GM12891 (cell line): Measurements from ENCODE around the gene TMCC3.

Source experiments
- PAX5 ChIP-seq: IDR thresholded peaks from 2 replicates; pipeline ENCODE4 v1.6.1; 2011; ENCODE audit warnings: low read length, moderate library complexity, mild to moderate bottlenecking; ENCODE audit not compliant: insufficient read depth, severe bottlenecking
- POLR2A ChIP-seq: IDR thresholded peaks from 2 replicates; pipeline ENCODE4 v1.6.1; 2011; ENCODE audit warnings: low read depth, low read length, control low read depth
- POLR2AphosphoS5 ChIP-seq: IDR thresholded peaks from 2 replicates; pipeline ENCODE4 v1.6.1; 2011; ENCODE audit warnings: low read depth, low read length, control low read depth
- POU2F2 ChIP-seq: IDR thresholded peaks from 2 replicates; pipeline ENCODE4 v1.6.1; 2011; ENCODE audit warnings: low read depth, mild to moderate bottlenecking, control low read depth, low read length, moderate library complexity
- SPI1 ChIP-seq: IDR thresholded peaks from 2 replicates; pipeline ENCODE4 v1.6.1; 2011; ENCODE audit warnings: low read depth, low read length, control low read depth
- TAF1 ChIP-seq: IDR thresholded peaks from 2 replicates; pipeline ENCODE4 v1.6.1; 2011; ENCODE audit warnings: low read depth, low read length, control low read depth

DNA sequence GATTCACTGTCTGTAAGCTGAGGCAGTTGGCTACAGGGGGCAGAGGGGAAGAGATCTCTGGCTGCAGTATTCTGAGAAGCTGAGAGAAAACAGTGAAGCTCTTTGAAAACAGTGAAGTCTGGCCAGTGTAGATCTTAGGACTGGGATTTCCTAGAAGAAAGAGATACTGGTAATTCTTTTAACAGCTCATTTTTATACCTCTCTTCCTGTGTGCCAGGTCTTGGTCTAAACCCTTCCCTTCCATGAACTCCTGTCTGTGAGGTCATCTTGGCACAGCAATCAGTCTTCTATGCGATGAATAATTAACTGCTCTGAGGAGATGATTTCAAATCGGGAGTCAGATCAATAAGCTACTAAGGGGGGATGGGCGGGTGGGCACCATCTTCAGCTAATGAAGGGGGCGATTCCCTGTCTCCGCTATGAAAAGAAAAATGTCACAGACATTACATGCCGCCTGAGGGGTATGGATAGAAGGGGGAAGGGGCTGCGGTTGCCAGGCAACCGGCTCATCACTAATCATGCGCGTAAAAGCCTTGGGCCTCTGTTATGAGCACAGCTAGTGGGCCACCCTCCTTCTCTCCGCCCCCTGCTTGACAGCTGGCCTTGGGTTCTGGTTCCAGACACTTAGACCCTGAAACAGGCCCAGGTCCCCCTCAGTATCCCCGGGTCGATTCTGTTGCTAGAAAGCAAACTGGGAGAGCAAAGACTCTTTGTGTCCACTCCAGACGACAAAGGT lies 115.4 kb downstream of the TMCC3 start:
- TF ChIP-seq POLR2AphosphoS5 (no peak), POLR2A (no peak), TAF1 (no peak), SPI1 (no peak), POU2F2 (no peak), PAX5 (no peak)
